Medulla oblongata (tissue), 1 donor: ENCODE measurements around the gene SVOP.
"Not testable (repeated sequence)": the region's sequence is repeated elsewhere in the genome, so short reads cannot be mapped to it uniquely, and the experiment has no call there.

Experiments used
- DNase-seq: peaks from one replicate; pipeline ENCODE4 v3.0.0-alpha.2; 2015; ENCODE audit errors: extremely low spot score

SVOP gene

DNA sequence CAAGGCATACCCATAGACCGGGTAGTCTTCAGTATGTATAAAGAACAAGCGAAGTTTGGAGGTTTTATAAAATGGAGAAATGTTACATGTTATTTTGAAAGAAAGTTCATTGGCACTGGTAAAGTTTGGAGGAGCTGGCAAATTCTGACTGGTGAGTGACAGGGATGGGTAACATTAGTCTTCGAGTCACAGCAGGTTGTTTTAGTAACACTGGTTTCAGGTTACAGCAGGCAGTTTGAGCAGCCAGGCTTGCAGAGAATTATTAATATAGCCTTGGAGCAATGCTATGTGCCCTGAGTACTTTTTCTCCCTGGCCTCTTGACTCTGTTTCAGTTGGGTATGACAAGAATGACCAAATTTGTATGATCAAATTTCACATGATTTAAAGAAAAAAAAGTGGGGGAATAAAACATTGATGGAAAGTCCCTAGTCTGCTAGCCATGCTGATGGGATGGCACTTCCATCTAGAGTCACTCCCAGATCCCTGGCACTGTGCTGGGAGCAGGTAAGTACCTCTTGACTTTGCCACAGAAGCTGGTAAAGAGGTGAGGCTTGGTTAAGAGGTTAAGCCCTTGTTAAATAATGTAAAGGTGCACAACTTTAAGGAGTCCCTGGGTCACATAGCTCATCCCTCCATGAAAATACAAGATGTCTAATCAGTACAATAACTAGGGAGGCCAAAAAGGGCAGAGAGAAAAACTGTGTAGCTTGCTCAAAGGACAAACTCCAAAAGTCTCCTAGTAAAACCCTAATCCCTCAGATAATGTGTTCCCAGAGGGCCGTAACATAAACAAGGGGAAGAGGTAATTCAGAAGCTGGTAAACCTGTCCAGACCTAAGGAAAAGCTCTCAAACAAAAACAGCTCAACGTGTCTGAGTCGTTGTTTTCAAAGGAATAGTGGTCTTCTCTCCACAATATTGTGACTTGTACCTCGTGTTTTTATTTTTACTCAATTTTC, 12.7 kb upstream of the SVOP start:
- no peak for DNase-seq

- no peak for DNase-seq
Measured at GRCh38 chr12:109029411-109029810, 8.5 kb upstream of the SVOP start.

GRCh38 chr12:109028624-109029023, 7.8 kb upstream of the SVOP start:
- not testable (repeated sequence) for DNase-seq

- no peak for DNase-seq
Measured at GRCh38 chr12:109027767-109028166, 6.9 kb upstream of the SVOP start.

GRCh38 chr12:109020146-109020795, 597 bp downstream of the SVOP start:
- no peak for DNase-seq

- no peak for DNase-seq
Measured at GRCh38 chr12:109018296-109018695, 2.6 kb downstream of the SVOP start.

- DNase-seq: no peak
Measured at GRCh38 chr12:109016978-109017377, 3.9 kb downstream of the SVOP start.

DNA sequence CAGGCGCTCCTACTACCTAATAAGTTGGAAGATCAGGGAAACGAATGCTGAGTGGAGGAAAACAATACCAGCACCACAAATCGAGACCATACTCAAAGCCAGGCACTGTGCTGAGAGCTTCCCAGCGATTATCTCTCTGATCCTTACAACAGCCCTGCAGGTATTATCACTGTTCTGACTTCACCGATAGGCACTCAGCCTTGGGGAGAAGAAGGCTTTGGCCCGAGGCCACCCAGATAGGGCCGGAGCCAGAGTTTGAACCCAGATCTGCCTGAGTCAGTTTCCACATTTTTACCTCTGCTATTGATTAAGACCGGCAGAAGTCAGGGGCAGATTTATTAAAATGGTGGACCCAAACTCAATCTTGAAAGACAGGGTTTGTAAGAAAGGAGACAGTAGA, 4.9 kb downstream of the SVOP start:
- no peak for DNase-seq

- no peak for DNase-seq
Measured at GRCh38 chr12:109014984-109015765, 5.7 kb downstream of the SVOP start.

GRCh38 chr12:109010259-109010658, 10.6 kb downstream of the SVOP start:
- no peak for DNase-seq

DNA sequence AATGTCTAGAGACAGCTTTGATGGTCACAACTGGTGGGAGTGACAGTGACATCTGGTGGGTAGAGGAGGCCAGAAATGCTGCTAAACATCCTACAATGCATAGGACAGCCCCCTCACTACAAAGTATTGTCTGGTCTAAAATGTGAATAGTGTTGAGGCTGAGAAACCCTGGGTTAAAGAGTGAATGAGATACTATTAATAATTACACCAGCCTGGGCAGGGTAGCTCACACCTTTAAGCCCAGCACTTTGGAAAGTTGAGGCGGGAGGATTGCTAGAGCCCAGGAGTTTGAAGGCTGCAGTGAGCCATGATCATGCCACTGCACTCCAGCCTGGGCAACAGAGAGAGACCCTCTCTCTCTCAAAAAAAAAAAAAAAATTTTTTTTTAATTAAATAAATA, 11.1 kb downstream of the SVOP start:
- no peak for DNase-seq

DNA sequence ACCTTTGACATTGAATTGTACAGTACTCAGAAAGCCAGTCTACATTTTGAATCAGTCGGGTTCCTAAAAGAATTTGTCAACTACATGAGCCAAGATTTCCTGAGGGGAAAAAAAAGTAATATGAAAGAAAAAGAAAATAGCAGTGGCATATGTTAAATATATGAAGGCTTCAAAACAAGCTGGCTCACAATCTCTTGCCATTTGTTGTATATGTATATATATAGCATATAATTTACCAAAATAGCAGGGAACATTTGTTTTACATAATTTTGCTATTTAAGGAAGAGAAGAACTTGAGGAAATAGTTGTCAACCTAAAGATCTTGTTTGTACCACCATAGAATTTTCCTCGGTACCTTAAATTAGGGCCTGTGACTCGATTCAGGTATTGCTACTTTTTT, 16.9 kb downstream of the SVOP start:
- DNase-seq: no peak

DNA sequence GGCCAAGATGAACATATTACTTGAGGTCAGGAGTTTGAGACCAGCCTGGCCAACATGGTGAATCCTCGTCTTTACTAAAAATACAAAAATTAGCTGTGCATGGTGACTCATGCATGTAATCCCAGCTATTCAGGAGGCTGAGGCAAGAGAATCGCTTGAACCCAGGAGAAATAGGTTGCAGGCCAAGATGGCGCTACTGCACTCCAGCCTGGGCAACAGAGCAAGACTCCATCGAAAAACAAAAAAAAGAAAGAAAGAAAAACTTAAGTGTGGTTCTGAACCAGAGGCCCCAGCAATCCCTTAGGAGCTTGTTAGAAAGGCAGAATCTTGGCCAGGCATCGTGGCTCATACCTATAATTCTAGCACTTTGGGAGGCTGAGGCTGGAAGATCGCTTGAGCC, 24.5 kb downstream of the SVOP start:
- DNase-seq: no peak

- DNase-seq: no peak
Measured at GRCh38 chr12:108995370-108995992, 25.4 kb downstream of the SVOP start.

DNA sequence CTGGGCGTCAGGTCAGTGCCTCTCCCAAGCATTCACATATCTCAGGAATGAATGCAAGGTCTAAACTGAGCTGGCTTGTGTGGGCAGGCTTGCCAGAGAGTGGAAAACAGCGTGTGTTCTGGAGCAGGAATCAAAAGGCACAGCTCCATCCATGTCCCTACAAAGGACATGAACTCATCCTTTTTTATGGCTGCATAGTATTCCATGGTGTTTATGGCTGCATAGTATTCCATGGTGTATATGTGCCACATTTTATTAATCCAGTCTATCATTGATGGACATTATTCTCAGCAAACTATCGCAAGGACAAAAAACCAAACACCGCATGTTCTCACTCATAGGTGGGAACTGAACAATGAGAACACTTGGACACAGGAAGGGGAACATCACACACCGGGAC, 30.8 kb downstream of the SVOP start:
- not testable (repeated sequence) for DNase-seq

DNA sequence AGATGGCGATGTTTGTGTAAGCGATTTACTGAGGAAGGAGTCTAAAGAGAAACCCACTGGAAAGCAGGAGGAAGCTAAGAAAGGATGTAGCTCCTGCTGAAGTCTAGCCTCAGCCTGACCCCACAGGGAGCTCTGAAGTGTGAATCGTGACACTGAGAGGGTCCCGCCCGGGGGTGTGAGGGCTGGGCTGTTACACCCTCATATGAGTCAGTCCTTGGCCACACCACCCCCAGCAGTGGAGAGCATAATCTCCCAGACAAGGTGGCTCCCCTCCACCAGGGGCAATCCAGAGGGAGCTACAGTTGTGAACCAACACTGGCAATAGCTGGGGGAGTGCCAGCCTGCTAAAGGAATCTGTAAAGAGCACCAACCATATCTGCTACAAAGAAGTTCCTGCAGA, 31.5 kb downstream of the SVOP start:
- DNase-seq: no peak

DNA sequence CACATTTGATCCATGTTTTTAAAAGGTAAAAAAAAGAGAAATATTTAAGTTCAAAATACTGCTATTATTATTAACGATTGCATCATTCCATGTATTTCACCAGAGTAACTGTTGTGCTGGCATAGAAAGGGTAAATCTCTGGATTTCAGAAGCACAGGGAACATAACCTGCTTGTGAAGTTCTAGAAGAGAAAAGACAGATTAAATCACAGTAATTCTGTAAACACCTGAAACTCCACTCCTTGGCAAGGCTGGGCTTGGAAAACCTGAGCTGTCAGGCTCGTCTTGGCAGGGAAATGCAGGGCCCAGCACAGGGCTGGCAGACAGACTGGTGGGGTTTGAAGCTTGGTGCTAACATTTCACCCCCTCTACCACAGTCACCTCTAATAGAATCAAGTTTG, 35.1 kb downstream of the SVOP start:
- DNase-seq: no peak

GRCh38 chr12:108983227-108983626, 37.6 kb downstream of the SVOP start:
- no peak for DNase-seq

- no peak for DNase-seq
Measured at GRCh38 chr12:108982621-108983219, 38.1 kb downstream of the SVOP start.

DNA sequence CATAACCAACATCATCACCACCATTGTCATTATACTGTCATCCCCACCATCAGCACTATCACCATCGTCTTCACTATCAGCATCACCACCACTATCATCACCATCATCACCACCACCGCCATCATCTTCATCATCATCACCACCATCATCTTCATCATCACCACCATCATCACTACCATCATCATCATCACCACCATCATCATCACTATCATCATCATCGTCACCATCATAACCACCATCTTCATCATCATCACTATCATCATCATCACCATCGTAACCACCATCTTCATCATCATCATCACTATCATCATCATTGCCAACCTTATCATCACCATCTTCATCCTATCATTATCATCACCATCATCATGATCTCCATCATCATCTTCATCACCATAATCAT, 39.0 kb downstream of the SVOP start:
- DNase-seq: no peak

DNA sequence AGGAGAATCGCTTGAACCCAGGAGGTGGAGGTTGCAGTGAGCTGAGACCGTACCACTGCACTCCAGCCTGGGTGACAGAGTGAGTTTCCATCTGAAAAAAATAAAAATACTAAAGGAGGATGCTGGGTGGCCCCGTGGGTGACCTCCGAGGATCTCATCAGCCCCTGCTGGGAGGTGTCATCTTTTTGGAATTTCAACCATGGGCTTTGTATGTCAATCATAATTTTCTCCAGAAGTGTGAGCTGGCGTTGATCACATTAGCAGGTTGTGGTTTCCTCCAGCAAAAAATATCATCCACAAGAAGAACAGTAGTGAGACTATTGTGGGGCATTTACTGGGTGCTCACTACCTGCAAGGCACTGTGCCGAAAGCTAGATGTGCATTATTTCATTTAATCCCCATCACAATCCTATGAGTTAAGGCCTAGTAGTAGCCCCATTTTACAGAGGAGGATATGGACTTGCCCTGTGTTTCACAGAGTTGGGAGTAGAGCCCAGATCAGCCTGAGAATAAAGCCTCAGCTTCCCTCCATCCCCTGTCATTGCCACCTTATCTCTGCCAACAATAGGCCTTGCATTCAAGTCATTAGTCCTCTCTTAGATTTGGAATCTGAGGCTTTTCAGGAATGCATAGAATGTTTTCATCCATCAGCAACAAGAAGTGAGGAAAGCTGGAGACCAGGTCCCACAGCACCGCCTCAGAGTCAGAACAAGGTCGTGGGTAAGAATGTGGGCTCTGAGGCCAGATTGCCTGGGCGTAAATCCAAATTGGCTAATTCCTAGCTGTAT, 39.8 kb downstream of the SVOP start:
- DNase-seq: no peak
